HG02884 (cell line): ENCODE results near the gene EIF4A3.
"Not testable (repeated sequence)": the region's sequence is repeated elsewhere in the genome, so short reads cannot be mapped to it uniquely, and the experiment has no call there.

Experiments
- ATAC-seq: cut with Tn5 transposase; IDR thresholded peaks from one replicate; pipeline ENCODE4 v1.9.1; 2021; ENCODE audit warnings: mild to moderate bottlenecking, moderate library complexity; ENCODE audit not compliant: unreplicated experiment

EIF4A3 gene

DNA sequence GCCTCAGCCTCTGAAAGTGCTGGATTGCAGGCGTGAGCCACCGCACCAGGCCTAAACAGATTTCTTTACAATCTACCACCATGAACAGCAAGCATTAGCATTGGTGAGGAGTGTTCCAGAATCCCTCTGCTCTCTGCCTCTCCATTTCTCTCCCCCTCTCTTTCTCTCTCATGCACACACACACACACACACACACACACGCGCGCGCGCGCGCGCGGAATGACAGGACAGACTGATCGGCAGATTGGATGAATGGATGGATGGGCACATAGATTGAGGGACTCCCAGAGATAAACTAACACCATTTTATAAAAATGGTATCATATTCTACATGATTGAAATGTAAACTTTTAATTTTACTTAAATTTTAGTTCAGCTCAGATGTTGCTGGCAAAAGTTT lies 26.2 kb upstream of the EIF4A3 start:
- ATAC-seq = no peak

GRCh38 chr17:80171681-80172080 lies 24.8 kb upstream of the EIF4A3 start:
- ATAC-seq = no peak

- ATAC-seq = no peak
These were observed 23.0 kb upstream of the EIF4A3 start, which contains the start of gene CARD14 for GRCh38 chr17:80169784-80170500. Gene CARD14 (plus strand): TSS chr17:80170030. CDS start chr17:80181439, 11,409 bp downstream.

DNA sequence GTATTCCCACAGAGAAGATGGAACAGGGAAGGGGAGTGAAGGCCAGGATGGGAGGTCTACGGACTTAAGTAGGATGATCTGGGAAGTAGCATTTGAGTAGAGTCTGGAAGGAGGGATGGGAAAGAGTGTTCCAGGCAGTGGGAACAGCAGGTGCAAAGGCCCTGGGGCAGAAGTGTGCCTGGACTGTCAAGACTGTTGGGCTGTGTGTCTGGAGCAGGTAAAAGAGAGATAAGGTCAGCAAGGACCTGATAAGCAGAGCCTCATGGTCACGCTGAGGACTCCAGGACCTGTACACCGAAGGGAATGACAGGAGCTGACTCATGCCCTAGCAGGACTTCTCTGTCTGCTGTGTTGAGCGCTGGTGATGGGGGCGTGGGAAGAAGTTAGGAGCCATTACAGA lies 22.2 kb upstream of the EIF4A3 start:
- ATAC-seq = no peak

DNA sequence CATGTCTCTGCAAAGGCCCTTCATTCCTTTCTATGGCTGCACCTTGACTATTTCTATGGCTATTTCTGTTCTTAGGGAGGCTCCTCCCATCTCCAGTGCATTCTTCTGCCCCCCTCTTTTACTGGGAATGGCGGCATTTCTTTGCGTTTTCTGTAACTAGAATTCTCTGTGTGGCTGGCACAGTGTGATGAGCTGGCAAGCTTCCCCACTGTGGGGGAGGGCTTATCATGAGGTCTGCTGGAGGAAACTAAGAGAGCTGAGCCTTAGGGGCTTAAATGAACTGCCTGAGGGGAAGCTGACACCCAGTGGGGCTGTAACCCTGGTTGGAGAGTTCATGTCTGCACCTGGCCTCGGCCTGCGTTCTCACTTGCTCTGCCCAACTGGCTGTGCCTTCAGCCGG lies 21.4 kb upstream of the EIF4A3 start:
- no peak for ATAC-seq

DNA sequence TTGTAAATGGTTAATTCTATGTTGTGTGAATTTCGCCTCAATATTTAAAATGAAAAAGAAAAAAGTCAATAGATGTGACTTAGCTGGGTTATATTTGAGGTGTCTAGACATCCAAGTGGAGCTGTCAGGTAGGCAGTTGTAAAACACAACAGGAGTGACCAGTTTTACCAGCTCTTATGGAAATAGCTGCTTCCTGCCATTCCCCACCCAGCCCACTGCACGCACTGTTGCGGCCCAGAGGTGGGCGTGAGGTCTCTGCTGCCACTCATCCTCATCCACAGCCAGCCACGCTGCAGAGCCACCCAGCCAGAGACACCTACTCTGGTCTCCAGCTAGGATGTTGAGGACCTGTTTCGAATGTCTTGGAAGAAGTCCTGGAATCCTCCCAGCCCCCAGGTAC lies 19.5 kb upstream of the EIF4A3 start:
- ATAC-seq = no peak

DNA sequence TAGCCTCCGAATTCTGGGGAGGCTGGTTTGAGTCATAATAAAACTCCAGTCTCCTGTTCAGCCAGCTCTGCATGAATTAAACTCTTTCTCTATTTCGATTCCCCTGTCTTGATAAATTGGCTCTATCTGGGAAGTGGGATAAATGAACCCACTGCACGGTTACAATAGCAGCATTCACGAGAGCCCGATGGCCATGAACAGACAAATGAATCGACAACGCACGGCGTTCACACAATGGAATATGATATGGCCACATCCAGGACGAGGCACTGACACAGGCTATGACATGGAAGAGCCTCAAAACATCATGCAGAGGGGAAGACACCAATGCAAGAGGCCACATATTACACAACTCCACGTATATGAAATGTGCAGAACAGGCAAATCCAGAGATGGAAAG lies 17.3 kb upstream of the EIF4A3 start:
- no peak for ATAC-seq

DNA sequence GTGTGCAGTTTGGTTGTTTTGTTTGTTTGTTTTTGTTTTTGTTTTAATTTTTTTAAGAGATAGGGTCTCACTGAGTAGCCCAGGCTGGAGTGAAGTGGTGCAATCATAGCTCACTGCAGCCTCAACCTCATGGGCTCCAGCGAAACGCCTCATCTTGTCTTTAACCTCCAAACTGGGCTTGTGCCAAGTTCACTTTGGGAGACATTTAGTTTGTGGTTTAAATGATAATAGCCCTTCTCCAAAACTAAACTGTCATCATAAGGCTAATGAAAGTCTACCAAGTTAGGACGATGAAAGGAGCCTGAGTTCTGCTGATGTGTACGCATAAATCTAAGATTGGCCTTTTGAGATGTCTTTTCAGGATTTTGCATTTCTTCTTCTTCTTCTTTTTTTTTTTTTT lies 16.4 kb upstream of the EIF4A3 start:
- ATAC-seq = no peak

- no peak for ATAC-seq
These were observed 13.6 kb upstream of the EIF4A3 start for GRCh38 chr17:80160536-80160935.

- ATAC-seq = no peak
These were observed 11.9 kb upstream of the EIF4A3 start for GRCh38 chr17:80158846-80159245.

GRCh38 chr17:80155600-80155999 lies 8.7 kb upstream of the EIF4A3 start:
- ATAC-seq = not testable (repeated sequence)

DNA sequence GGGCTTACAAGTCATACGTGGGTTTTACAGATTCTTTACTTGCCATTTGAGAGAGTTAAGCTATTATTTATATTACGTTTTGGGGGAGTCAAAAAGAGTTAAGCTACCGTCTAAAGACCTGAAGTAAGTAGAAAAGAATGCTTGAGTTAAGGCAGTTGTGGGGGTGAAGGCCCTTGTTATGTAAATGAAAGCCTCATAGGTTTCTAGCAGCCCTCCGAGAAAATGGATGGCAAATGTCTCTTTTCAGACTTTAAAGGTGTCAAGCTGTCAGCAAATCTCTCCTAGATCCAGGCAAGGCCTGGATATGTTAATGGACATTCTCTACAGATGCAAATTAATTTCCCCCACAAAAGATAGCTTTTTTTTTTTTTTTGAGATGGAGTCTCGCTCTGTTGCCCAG lies 7.2 kb upstream of the EIF4A3 start:
- ATAC-seq = no peak

GRCh38 chr17:80153004-80153403 lies 6.1 kb upstream of the EIF4A3 start:
- ATAC-seq = no peak

GRCh38 chr17:80152081-80152702 lies 5.3 kb upstream of the EIF4A3 start:
- ATAC-seq = no peak

DNA sequence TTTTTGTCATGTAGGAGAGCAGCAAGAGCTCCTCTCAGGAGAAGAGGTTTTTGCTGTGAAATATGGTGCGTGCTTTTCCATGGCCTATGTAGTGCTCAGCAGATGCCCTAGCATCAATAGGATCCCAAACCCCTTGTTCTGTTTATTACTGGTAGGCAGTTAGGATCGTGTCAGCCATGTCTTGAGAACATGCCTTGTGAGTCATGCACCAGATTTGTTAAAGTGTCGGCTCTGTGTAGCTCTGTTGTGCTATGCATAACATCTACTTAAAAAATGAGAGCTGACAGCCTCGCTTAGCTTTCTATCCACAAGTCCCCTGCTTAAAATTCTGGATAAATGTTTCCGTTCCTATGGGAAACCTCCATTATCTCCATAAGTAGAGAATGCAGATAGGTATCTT lies 4.4 kb upstream of the EIF4A3 start:
- ATAC-seq = no peak

DNA sequence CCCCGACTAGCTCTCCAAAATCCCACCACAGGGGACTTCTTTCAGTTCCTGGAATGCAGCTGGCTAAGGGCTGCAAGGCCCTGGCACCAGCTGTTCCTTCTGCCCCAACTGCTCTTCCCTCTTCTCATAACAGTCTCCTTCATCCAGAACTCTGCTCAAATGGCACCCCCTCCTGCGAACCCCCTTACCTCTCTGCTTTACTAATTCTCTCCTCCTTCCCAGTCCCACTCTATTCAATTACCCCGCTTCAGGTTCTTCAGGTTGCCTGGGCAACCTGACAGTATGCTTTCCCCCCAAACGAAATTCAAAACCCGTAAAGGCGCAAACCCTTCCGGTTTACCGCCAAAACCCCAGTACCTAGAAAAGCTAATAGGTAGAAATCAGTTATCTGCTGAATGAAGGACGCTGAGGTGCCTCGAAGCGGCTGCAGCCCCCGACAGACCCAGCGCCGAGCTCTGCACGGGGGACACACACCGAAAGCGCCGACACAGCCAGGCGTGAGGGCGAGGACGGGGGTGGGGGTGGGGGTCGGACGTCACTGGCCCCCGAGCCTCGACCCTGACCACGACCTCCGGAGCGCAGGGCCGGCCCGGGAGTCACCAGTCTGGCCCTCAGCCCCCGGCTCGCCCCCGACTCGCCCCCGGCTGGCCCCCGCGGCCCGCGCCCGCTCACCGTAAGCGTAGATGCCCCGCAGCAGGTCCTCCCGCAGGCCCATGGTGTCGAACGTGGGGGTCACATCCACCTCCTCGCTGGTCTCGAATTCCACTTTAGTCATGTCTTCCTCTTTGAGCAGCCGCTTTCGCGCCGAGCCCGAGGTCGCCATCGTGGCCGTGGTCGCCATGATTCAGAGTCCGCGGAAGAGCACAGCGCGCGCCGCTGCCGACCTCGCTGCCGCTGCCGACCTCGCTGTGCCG lies 550 bp downstream of the EIF4A3 start:
- no peak for ATAC-seq

DNA sequence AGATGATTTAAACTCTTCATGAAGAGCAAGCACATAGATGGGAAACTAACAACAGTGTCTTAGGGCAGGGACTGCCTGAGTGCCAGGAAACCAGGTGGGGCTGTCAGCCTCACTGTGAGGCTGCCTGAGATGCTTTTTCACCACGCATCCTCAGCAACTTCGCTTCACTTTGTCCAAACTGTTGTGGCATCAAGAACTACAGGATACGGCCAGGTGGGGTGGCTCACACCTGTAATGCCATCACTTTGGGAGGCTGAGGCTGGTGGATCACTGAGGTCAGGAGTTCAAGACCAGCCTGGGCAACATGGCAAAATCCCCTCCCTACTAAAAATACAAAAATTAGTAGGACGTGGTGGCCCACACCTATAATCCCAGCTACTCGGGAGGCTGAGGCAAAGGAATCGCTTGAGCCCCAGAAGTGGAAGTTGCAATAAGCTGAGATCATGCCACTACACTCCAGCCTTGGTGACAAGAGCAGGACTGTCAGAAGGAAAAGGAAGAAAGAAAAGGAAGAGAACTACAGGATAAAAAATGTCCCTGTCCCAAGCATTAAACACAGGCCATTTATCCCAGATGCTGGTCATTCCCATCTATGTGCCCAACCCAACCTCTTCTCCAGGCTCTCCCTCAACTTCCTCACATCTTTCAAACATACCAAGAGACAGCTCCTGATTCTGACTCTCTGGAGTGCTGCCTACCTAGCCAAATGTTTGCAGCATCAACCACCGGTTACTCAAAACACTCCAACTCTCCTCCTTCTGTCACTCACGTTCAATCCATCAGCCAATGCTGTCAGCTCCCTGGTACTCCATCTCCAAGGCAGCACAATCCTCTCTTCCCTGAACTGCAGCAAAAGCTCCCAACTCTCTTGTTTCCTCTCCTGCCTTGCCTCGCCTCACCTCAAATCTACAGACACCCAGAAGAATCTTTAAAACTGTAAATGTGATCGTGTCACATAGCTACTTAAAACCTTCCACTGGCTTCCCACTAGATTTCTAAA lies 1.6 kb downstream of the EIF4A3 start:
- ATAC-seq = no peak

GRCh38 chr17:80142929-80143328 lies 4.0 kb downstream of the EIF4A3 start:
- ATAC-seq = no peak

GRCh38 chr17:80141463-80142165 lies 5.3 kb downstream of the EIF4A3 start:
- ATAC-seq = no peak
